Measurements from ENCODE around the gene NAT16. TPM values are rescaled to one million over a fixed set of nuclear protein-coding genes. Genes with fewer than 3 reads are reported as not detected.

Gene NAT16
- total and polyA plus RNA-seq, 9 of the 15 experiments (the other 6 are each of a cell fraction or from before 2014, with no cell fraction given), result 0.04 TPM; not detected in 8

GRCh38 chr7:101172005-101172853 lies 7.9 kb downstream of the NAT16 start (continued):
- TF ChIP-seq ZBTB33 (CRISPR knock-in tag; IDR thresholded peaks at IDR 0.05), result peak; percentile 69

GRCh38 chr7:101171442-101171837 lies 8.7 kb downstream of the NAT16 start:
- CTCF ChIA-PET (ENCODE audit: low intra/inter-chr PET ratio), result interaction anchor here (1.1 to 1.5 kb wide), 2 partner anchors 21 to 119 kb away, joined by 3 read pairs; no protein-coding TSS in a partner anchor
- no peak for FAIRE-seq
- no peak overlapping the region for H3K9ac ChIP-seq (ENCODE audit: insufficient read depth in 1 of 2, low read depth in 2 of 2, low read length in 2 of 2)
- no peak overlapping the region for H2AFZ ChIP-seq (ENCODE audit: low read depth, low read length)
- WGBS (ENCODE audit: insufficient coverage, low coverage, missing lambda C conversion rate), result 3% methylated on average over 9 of the region's 13 CpGs
- intact Hi-C loops (cut with micrococcal nuclease) (no loop called here), in situ Hi-C loops (cut with MboI) (no loop called here)
- H3K36me3 ChIP-seq (ENCODE audit: control insufficient read depth, insufficient read depth, low read length), result no peaks in the 10 kb centered on the region
- peaks cover 30 to 37% of the 10 kb centered on the region in 2 experiments; a peak in 4 of 5 replicates for H3K27me3 ChIP-seq (ENCODE audit: control insufficient read depth in 2 of 2, insufficient read depth in 2 of 2, low read length in 2 of 2)
- no peaks in the 10 kb centered on the region for H3K9me3 ChIP-seq (replicated peaks; ENCODE audit: control insufficient read depth, insufficient read depth, low read depth, low read length)
- H3K79me2 ChIP-seq (ENCODE audit: control insufficient read depth, insufficient read depth, low read length), result no peaks in the 10 kb centered on the region
- ATAC-seq, result no peak
- DNase-seq (ENCODE audit: extremely low read depth in 1 of 4, low spot score in 3 of 4), result peak in 2 of 4 experiments; percentile 40 to 46
- H3K4me1 ChIP-seq (replicated peaks in 1 of 2; ENCODE audit: control insufficient read depth in 2 of 2, insufficient read depth in 2 of 2, low read length in 2 of 2), result peaks cover 21 to 53% of the 10 kb centered on the region in 2 experiments
- H3K27ac ChIP-seq (ENCODE audit: extremely low read depth, low read depth, low read length), result no peak overlapping the region
- H3K4me2 ChIP-seq (ENCODE audit: insufficient read depth, low read length), result no peak overlapping the region
- H3K4me3 ChIP-seq, result no peak overlapping the region
- peaks cover 6% of the 10 kb centered on the region for H3K9me1 ChIP-seq (ENCODE audit: control insufficient read depth, insufficient read depth, low read length)
- POLR2A ChIA-PET, result interaction anchor here (0.5 to 0.7 kb wide), 2 partner anchors 103 to 563 kb away, joined by 3 read pairs; no protein-coding TSS in a partner anchor
- no TSS peak for BruUV-seq (replicated peaks)
- peaks cover 14% of the 10 kb centered on the region for H4K20me1 ChIP-seq (replicated peaks; ENCODE audit: control insufficient read depth, insufficient read depth, low read length)
- TF ChIP-seq ZNF316 (IDR thresholded peaks at IDR 0.05), result no peak
- 0 out of 2 replicates have a peak, but pooled peaks have one; percentile 12 for TF ChIP-seq SMC3 (conservative IDR thresholded peaks at IDR 0.05; ENCODE audit: insufficient read depth, low read depth, low read length)
- no peak for TF ChIP-seq ZNF644 (tag; IDR thresholded peaks at IDR 0.05; ENCODE audit: low read depth)
- no peak for TF ChIP-seq FOXJ2 (tag; IDR thresholded peaks at IDR 0.05)
- TF ChIP-seq CTCF (IDR thresholded peaks at IDR 0.05 in 2 of 3, conservative IDR thresholded peaks at IDR 0.05 in 1 of 3; ENCODE audit: insufficient read depth in 2 of 3, low read depth in 1 of 3, low read length in 3 of 3), result peak; percentile 38 to 43 (median 42); a peak in 5 of 6 replicates
- no peak for TF ChIP-seq NCOR1 (IDR thresholded peaks at IDR 0.05)
- peak in 1 of 2 experiments; percentile 37; a peak in 2 of 4 replicates for TF ChIP-seq RAD21 (CRISPR knock-in tag; conservative IDR thresholded peaks at IDR 0.05 in 1 of 2, IDR thresholded peaks at IDR 0.05 in 1 of 2)
- peak; percentile 12 for TF ChIP-seq CTCFL (IDR thresholded peaks at IDR 0.05; ENCODE audit: borderline replicate concordance, insufficient read depth, low read depth, low read length, poor library complexity, severe bottlenecking)
- TF ChIP-seq VEZF1 (CRISPR knock-in tag; IDR thresholded peaks at IDR 0.05), result peak; percentile 37; the same call in 1 of the 2 replicates
